GM19023 (cell line): ENCODE measurements around the gene NAGLU.
A peak's percentile ranks its signal among the peaks of the same experiment; 100 is the strongest.

Source experiments
- ATAC-seq: cut with Tn5 transposase; IDR thresholded peaks from one replicate; pipeline ENCODE4 v1.9.1; 2021; ENCODE audit warnings: mild to moderate bottlenecking, moderate library complexity; ENCODE audit not compliant: unreplicated experiment

NAGLU gene

DNA sequence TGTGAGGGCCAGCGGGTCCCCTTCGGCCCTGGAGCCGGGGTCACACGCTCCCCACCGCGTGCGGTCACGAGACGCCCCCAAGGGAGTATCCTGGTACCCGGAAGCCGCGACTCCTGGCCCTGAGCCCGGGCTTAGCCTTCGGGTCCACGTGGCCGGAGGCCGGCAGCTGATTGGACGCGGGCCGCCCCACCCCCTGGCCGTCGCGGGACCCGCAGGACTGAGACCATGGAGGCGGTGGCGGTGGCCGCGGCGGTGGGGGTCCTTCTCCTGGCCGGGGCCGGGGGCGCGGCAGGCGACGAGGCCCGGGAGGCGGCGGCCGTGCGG is at the start of gene NAGLU:
Gene NAGLU, plus strand, starts transcription at position 194 of the 324 bp plus-strand sequence. Its CDS starts 32 bp downstream, at position 226.
- ATAC-seq = peak; percentile 88

DNA sequence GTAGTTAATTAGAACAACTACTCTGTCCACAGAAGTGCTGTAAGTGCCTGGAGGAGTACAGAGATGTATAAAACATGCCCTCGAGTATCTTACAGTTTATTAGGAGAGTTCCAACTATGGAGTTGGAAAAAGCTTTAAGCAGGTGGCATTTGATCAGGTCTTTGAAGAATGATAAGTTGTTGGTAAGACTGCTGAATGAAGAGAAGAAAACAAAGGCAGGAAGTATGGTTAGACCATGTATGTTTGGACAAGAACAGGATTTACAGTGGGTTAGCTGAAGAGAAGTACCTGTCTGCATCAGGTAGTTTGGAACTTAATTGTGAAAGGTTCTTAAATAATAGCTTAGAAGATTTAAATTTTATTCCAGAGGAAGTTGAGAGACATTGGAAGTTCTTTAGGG is 48.0 kb upstream of the NAGLU start:
- ATAC-seq = no peak

- no peak for ATAC-seq
These were observed 42.7 kb upstream of the NAGLU start for GRCh38 chr17:42493319-42493718.

DNA sequence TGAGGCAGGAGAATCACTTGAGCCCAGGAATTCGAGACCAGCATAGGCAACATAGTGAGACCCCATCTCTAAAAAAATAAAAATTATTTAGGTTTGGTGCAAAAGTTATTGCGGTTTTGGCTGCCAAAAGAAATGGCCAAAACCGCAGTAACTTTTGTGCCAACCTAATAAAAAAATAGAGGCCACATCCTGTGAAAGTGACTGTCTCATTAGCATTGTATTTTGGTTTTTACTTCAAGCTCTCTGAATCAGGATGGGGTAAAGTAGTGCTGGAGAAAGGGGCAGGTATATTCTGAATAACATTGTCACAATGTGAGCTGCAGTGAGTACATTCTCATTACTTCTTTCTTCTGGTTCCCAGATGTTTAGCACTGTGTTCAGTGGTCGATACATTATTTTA is 41.4 kb upstream of the NAGLU start:
- no peak for ATAC-seq

- no peak for ATAC-seq
These were observed 37.2 kb upstream of the NAGLU start for GRCh38 chr17:42498828-42499227.

DNA sequence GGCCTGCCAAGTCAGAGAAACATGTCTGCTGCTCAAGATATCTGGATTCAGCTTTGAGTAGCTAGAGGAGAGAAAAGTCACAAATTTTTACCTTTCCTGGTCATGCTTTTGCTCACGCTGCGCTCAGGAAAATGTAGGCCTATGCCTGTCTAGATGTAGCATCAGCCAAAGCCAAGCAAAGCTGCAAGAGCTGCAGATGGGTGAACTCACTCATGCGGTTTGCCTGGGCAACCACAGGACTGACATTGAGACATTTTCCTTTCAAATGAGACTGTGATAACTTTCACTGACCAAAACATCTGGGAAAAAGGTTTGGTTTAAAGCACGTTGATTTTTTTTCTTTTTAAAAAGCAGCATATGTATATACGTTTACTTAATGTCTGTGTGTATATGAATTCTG is 34.0 kb upstream of the NAGLU start:
- no peak for ATAC-seq

GRCh38 chr17:42502926-42503325 is 33.1 kb upstream of the NAGLU start:
- ATAC-seq = no peak

DNA sequence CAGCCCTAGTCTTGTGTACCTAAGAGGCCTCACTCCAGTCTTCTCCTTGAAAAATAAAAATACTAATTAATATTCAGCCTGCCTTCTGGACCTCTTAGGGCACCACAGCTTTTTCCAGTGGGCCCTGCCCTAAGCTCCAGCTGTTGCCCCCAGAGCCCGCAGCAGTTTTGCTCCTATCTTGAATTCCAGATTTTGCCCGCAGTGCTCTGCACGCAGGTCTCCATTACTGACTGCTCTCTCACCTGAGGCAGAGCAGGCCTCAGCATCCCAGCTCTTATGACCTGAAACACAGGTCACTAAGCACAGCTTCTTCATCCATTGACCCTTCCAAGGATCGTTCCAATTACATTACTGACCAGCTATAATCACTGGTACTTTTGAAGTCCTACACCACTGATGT is 28.4 kb upstream of the NAGLU start:
- no peak for ATAC-seq

DNA sequence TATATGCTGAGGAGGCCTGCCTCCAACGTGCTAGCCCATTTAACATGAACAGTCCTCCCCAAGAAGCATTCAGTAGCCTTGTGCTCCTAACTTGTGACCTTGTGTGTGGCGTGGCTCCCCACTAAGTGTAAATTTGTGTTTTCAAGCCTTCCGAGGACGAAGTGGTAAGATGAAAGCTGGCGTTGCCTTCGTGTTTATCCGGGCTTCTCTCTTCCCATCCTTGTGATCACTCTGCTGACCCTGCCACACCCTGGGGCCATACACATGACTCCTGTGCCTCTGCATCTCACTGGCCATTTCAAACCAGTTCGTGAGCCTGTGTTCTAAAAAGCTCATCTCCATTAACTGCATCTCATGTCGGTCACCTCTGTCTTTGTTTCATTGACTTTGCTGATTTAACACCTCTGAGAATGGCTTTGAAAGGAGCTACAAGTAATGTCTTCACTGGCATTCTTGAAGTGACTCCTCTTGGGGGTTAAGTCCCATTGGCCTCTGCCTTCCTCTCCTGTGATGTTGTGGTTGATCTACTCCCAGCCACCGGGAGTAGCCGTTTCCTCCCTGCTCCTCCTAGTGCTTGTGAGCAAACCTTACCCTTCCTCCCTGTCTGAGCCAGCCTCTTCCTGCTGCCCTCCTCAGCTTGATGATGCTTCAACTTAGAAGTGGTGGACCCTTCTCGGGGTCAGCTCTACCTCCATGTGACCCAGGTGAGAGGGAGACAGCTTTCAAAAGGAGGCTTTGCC is 27.4 kb upstream of the NAGLU start:
- no peak for ATAC-seq

DNA sequence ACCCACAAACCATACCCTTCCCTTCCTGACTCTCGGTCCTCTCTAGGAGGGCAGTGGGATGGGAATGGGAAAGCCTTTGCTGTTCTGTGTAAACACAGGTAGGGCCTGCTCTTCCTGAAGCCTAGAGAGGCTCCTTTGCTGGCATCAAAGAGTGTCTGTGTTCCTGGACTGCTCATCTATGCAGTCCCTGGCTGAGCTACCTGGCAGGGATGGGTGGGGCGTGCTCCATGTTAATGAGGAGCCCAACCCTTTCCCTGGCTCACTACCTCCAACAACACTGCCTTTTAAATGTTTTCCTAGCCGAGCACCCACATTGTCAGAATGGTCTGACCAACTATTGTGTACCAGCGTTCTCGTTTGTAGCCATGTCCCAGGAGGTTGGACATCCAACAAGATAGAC is 26.6 kb upstream of the NAGLU start:
- no peak for ATAC-seq

DNA sequence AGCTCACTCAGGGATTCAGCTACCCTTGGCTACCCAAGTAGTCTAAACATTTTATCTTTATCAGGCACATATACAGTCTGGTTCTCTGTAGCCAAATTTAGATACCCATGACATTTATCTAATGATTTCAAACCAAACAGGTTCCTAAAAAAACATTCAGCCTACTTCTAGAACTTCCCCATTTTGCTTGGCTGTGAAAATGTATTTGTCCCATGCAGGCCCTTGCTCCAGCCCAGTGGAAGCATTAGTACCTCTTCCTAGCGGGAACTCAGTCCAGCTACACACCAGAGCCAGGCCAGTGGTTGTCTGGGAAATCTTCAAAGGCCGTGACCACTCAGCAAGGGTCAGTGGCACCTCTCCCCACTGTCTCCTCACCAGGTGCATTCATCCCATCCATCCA is 26.2 kb upstream of the NAGLU start:
- no peak for ATAC-seq

DNA sequence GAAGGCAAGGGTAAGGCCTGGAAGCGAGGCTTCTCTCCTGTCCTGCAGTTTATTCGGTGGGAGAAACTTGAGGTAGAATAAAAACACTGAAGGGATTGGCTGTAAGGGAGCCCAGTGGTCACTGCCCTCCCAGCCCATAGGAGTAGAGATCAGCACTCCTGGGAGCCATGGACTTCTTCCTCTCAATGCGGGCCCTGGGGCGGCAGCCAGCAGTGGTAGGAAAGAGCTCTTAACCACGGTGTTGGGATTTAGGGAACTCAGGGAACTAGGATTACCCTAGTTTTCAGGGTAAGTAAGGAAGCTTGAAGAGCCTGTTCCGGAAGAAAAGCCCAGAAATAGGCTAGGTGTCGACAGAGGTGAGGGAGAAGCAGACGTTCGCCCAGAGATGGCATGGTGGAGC is 23.8 kb upstream of the NAGLU start:
- ATAC-seq = no peak

GRCh38 chr17:42512733-42513251 is 23.2 kb upstream of the NAGLU start:
- peak; percentile 61 for ATAC-seq

DNA sequence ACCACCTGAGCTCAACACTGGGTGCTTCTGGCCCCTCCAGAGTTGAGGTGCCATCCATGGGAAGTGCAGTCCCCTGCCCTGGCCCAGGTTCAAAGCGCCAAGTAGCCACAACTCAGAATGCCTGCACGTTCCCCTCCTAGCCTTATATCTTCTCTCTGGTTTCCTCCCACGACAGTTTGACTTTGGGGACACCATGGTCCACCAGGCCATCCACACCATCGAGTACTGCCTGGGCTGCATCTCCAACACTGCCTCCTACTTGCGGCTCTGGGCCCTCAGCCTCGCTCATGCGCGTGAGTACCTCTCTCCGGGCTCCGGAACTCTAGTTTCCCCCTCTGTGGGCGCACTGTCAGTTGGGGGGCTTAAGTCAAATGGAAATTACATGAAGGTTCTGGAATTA is 22.4 kb upstream of the NAGLU start:
- ATAC-seq = no peak

DNA sequence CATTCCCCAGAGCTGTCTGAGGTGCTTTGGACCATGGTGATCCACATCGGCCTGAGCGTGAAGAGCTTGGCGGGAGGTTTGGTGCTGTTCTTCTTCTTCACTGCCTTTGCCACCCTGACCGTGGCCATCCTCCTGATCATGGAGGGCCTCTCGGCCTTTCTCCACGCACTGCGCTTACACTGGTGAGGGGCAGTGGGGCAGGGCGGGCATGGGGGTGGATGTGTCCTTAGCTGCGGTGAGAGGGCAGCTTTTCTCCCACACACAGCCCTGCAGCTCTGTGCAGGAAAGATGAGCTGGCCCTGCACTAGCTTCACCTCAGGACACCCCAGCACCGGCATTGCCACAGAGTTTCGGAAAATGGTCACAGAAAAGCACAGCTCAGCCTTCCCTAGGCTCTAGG is 21.8 kb upstream of the NAGLU start:
- ATAC-seq = no peak

DNA sequence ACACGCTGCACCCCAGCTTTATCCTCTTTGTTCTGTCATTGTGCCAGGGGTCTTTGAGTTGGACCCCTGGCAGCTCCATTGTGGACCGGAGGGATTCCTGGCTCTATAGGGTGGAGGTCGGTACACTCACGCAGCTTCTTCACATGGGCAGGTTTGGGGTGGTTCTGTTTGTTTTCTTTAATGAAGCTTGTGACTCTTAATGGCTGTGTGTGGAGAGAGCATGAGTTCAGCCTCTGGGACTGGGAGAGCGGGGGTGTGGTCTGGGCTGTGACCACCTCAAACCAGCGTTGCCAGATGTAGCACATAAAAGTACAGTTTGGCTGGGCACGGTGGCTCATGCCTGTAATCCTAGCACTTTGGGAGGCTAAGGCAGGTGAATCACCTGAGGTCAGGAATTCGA is 21.2 kb upstream of the NAGLU start:
- ATAC-seq = no peak

DNA sequence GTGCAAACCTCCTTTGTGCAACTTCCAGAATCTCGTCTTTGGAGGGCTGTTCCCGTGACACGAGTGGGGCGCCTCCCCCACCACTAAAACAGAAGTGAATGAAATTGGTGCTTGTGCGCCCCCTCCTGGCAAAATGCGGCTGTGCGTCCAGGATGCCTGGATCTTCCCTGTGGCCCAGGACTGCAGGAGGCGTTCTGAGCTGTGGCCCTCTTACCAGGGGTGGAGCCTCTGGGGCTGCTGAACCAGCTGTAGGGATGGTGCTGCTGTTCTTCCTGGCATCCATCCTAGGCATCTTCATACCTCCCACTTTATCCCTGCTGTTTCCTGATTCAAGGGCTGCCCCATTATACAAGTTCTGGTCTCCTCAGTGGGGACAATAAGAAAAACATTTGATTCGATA is 18.5 kb upstream of the NAGLU start:
- no peak for ATAC-seq

GRCh38 chr17:42518046-42518754 is 17.8 kb upstream of the NAGLU start:
- no peak for ATAC-seq

DNA sequence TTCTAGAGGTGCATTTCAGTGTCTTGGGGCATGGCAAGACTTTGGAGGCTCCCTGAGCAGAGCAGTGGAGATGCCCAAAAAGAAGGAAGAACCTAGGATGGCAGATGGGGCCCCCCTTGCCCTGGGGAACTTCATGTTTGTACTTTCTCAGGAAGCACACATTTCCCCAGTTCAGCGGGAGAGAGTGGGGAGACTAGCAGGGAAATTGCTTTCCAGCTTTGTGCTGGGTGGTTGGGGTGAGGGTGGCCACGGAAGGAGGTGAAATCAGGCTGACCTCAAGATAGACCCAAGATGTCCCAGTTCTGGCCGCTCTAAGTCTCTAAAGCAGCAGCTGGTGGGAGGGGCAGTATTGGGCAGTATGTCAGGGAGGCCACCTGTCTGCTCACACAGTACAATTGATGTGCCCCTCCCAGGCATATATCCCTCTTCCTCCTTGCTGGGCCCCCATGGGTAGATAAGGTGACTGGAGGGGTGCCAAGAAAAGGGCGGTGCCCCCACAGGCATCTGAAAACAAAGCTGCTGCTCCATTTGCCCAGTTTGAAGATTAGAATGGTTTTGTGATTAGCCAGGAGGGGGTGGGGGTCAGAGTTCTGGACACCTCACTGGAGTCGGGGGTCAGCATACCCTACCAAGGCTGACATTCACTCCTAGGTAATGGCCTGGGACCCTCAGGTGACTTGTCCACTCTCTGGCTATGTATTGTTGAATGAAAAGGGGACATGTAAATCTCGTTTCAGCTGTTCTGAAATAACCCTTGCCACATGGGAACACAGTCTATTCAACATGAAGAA is 17.1 kb upstream of the NAGLU start:
- no peak for ATAC-seq

DNA sequence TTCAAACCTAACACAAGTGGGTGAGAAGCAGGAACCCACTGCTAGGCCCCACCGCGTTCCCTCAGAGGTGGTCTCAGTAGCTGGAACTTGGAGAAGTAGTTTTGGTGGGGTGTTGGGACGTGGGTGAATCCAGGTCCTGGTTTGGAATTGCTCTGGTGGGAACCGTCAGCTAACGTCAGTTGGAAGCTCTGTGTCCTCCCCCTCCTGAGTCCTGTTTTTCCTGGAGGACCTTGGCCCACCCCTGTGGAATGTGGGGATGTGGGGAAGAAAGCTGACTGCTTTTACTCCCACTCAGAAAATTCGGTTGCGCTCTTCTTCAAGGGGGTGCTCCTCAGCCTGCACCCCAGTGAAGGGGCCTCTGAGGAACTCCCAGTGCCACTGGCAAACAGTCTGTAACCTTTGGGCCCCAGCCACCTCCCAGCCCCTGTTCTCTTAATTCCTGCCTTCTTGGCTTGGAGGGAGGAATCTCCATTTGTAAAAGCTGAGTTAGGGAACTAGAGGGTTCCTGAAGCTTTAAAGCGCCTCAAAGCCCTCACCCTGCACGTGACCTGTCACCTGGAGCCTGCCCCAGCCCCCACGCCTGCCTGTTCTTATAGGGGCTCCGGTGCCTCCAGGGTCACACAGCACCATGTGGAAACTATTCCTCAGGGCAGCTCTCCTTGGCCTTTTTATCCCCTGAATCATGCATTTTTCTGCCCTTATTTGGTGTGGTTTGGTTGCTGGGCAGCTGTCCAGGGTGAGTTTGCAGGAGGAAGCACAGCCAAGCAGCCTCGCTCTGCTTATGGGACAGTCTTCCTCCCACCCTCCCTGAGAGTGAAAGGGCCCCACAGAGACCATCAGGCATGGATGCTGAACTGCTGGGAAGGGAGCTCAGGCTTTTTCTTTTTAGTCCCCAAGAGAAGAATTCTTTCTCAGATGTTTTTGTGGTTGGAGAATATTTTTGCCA is 16.2 kb upstream of the NAGLU start:
- ATAC-seq = no peak

DNA sequence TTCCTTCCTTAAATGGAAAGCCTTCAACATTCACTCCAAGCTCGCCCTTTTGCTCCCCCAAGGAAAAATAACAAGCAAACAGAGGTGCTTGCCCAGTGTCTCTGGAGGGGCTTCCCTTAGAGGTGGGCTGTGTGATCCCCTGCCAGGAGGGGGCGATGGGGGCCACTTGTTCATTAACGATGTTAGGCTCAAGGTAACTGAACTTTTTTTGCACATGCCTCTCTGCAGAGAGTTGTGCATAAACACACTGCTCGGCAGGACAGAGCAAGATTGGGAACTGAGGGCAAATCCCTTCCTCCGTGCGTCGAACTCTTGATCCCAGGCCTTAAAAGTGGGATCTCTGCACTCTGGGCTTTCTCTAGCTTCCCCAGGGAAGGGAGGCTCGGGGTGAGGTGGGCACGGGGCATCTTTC is 15.5 kb upstream of the NAGLU start:
- no peak for ATAC-seq
